Ammon's horn (tissue), 1 donor: Measurements from ENCODE around the gene TPPP2.
"Not testable (repeated sequence)": the region's sequence is repeated elsewhere in the genome, so short reads cannot be mapped to it uniquely, and the experiment has no call there.

Source experiments
- DNase-seq: peaks from one replicate; pipeline ENCODE4 v3.0.0-alpha.2; 2016; ENCODE audit warnings: low spot score

TPPP2 gene

GRCh38 chr14:21029917-21030316 lies at the start of gene TPPP2:
Gene TPPP2 (plus strand): TSS chr14:21030217. CDS start chr14:21030582, 365 bp downstream.
- no peak for DNase-seq

- no peak for DNase-seq
Measured at GRCh38 chr14:20980906-20981305, 49.1 kb upstream of the TPPP2 start.

DNA sequence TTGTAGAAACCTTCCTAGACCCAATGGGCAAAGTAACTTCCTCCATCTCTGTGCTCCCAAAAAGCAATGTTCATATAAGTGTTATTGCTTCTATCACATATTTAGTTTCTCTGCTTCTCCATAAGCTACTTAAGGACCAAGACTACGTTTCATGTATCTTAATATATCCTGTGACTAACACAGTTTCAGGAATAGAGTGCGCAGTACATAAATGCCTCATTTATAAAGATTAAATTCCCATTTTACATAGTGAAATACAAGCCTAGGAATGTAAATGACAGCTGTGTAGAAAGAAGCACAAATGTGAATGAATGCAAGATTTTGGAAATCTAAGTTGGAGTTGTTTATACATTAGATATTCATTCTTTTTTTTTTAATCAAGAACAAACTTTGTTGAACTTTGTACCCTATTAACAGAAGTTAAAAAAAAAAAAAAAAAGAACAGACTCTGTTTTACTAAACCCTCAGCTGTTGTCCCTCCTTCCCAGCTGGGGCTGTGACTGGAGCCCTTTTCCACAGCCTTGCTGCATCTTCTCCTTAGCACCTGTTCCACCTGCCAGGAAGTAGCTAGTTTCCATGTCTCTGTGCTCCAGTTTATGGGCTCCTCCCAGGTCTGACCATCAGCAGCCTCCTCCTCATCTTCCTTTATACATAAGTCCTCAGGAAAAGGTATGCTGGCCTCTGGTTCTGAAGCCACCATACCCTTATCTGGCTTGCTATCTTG lies 47.2 kb upstream of the TPPP2 start:
- no peak for DNase-seq

DNA sequence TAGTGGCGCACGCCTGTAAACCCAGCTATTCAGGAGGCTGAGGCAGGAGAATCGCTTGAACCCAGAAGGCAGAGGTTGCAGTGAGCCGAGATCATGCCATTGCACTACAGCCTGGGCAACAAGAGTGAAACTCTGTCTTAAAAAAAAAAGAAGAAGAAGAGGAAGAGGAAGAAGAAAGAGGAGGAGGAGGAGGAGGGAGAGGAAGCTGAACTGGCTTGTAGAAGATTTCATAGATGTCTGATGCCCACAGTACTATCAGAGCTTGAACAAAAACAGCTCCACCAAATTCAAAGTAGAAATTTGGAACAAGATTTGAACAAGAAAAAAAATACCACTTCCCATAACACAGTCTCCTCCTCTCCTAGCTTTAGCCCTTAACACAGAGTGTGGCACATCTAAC lies 44.4 kb upstream of the TPPP2 start:
- DNase-seq: not testable (repeated sequence)

- DNase-seq: peak; percentile 5
Measured at GRCh38 chr14:20986811-20987210, 43.2 kb upstream of the TPPP2 start.

DNA sequence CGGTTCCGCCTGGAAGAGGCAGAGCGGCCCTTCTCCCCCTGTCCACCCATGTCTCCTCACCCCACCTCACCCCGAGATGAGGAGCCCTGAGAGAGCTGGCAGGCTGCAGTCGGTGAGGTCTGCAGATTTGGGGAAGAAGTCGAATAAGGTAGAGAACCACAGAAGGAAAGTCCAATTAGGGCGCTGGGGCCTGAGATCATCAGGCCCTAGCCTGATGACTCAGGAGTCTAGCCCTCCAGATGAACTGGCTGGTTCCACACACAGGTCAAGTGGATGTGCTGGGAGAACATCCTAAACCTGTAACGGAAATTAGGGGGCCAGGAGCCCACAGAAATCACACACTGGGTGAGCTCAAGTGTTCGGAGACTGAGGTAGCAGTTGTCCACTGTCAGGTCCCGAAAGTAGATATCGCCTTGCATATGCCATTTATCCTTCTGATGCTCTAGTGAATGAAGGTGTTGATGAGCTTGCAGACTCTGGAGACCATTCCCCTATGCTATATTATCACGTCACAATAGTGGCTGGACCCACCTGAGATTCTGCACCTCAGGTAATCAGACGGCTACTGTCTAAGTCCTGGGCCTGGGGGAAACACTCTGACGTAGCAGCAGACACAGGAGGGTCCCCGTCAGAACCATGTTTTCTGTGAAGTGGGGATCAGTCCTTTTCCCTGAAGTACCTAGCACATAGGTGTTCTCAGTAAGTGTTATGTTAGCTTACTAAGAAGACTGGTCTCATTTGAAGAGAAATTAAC lies 41.1 kb upstream of the TPPP2 start:
- peak; percentile 8 for DNase-seq

- no peak for DNase-seq
Measured at GRCh38 chr14:20989471-20989786, 40.6 kb upstream of the TPPP2 start.

DNA sequence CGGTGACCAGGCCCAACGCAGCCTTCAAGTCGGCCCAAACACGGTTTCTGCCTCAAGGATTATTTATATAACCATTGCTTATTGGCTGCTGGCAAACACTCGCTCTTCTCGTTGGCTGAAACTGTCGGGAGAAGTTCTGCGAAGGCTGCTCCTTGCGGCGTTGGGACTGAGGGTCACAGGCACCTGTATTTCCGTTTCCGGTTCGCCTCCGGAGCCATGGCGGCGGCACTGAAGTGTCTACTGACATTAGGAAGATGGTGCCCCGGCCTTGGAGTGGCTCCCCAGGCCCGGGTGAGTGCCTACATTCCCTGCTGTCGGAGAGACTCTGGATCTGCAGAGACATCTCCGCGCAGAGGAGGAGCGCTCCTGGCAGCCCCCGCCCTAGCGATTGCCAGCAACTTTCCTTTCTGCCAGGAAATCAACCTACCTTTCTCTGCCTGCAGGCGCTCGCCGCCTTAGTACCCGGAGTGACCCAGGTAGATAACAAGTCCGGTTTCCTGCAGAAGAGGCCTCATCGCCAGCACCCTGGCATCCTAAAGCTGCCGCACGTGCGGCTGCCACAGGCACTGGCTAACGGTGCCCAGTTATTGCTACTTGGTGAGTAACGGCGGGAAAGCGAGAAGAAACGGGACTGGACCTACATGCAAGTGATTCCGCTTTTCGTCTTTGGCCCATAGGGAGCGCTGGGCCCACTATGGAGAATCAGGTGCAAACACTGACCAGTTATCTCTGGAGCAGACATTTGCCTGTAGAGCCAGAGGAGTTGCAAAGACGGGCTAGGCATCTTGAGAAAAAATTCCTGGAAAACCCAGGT lies 40.0 kb upstream of the TPPP2 start, which contains the start of gene METTL17:
Gene METTL17 (plus strand): TSS at position 194 of the 814 bp plus-strand sequence. CDS start 23 bp downstream, at position 217.
- peak; percentile 96 for DNase-seq

DNA sequence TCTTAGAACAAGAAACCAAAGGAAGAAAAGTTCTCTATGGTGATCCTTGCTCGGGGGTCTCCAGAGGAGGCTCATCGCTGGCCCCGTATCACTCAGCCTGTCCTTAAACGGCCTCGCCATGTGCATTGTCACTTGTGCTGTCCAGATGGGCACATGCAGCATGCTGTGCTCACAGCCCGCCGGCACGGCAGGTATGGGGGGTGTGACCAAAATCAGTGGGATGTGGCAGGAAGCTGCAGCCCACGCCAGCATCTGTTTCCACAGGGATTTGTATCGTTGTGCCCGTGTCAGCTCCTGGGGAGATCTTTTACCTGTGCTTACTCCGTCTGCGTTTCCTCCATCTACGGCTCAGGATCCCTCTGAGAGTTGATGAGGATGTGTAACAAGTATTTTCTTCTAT lies 33.5 kb upstream of the TPPP2 start:
- DNase-seq: no peak

GRCh38 chr14:20997115-20997514 lies 32.9 kb upstream of the TPPP2 start:
- no peak for DNase-seq

- no peak for DNase-seq
Measured at GRCh38 chr14:20997564-20997963, 32.5 kb upstream of the TPPP2 start.

DNA sequence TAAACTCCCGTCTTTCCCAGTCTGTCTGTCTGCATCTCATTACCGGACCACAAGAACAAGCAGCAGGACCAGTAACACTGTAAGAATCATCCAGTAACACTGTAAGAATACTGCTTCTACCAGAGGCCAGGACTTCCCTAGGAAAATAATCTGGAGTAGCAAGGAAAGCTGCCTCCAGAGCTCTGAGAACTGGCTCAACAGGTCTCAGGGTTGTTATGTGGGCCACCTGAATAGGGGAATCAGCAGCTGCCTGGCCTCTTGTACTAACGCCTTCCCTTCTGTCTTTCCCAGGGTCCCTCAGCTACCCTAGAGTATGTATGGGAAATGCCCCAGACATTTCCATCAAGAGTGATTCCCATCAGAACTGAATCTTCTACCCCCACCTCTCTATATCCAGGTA lies 31.9 kb upstream of the TPPP2 start:
- DNase-seq: no peak

DNA sequence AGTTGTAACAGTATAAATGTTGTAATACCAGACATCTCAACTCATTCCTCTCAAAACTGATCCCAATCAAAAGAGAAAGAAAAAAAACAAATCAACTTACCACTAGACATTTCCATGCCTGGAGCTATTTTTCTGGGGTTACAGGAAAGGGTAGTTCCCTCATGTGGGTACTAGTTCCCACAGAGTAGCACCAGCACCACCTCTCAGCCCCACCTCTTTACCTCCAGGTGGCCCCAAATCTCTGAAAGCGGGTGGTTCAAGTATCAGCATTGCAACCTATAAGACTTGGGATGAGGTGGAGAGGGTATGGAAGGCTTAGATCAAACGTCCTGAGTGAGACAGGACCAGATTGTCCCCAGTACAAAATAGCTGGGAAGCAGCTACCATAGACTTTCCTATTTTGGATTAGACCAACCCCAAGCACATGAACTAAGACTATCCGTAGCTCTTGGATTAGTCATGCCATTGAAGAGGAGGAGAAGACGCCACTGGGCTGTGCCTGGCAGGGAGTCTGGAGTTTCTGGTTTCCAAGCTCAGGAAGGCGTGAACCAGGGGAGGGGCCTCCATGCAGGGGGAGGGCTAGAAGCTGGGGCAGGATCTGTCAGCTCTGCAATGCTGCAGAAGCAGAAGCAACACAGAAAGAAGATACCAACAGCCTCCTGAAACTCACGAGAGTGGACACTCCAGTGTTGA lies 31.2 kb upstream of the TPPP2 start, which contains the start of gene SLC39A2:
Gene SLC39A2 (plus strand): TSS at position 620 of the 693 bp plus-strand sequence. CDS start 154 bp downstream, outside the sequence.
- no peak for DNase-seq

DNA sequence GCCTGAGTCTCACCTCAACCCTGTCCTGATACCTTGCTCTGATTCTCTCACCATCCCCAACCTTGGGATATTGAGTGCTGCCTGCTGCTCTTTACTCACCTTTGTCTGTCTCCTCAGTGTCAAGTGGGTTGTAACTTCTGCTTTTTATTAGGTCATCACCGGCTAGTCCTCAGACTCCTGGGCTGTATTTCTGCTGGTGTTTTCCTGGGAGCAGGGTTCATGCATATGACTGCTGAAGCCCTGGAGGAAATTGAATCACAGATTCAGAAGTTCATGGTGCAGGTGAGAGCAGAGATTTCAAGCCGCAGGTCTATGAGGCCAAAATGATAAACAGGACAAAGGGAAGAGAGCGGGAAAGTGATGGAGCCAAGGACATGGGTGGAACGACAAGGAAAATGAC lies 30.4 kb upstream of the TPPP2 start:
- DNase-seq: no peak

DNA sequence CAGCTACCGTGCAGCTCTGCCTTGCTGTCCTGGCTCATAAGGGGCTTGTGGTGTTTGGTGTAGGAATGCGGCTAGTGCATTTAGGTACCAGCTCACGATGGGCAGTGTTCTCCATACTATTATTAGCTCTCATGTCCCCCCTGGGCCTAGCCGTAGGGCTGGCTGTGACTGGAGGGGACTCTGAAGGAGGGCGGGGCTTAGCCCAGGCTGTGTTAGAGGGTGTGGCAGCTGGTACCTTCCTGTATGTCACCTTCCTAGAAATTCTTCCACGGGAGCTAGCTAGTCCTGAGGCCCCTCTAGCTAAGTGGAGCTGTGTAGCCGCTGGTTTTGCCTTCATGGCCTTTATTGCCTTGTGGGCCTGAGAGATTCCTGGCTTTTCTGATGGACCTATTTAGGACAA lies 28.8 kb upstream of the TPPP2 start:
- DNase-seq: no peak

DNA sequence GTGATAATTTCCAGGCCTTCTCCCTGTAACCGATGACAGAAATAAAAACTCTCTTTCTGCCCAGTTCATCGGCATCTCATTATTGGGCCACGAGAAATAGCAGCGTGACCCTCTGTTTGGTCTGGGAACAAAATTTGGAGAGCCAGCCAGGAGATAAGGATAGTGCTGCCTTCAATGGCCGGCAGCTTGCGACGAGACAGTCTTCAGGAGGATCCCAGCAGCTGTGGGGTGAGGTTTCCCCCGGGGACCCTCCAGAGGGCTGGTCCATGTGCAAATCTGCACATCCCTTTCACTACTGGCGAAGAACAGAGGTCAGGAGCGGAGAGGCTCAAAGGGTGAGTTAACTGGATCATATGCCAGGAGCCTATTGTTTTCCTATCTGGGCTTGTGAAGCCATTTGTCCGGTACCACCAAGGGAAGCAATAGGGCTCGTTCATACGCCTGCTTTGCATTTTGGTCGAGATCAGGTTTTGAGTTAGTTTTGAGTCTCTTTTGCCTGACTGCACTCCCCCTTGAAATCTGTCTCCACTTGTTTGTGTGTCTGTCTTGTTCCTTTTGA lies 26.1 kb upstream of the TPPP2 start:
- DNase-seq: no peak

- DNase-seq: not testable (repeated sequence)
Measured at GRCh38 chr14:21009721-21010120, 20.3 kb upstream of the TPPP2 start.

- DNase-seq: no peak
Measured at GRCh38 chr14:21011136-21011535, 18.9 kb upstream of the TPPP2 start.

GRCh38 chr14:21014761-21015190 lies 15.2 kb upstream of the TPPP2 start:
- DNase-seq: peak; percentile 96

DNA sequence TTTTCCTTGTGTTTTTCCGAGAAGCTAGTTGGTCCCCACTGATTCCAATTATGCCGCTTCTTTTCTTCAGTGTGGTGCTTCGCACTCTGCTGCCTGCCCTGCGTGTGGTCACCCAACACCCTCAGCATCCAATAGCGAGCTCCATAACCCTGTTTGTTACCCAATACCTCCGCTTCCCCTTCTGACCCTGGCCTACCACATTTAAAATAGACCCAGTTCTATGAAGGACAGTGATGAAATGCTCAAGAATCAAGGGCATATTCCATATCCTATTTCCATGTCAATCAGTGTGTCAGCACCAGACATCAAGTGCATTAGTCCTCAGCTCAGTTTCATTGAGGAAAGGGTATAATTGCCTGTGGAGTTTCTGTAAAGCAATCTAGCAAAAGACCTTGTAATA lies 14.7 kb upstream of the TPPP2 start:
- DNase-seq: peak; percentile 48

- DNase-seq: no peak
Measured at GRCh38 chr14:21016413-21017190, 13.4 kb upstream of the TPPP2 start.
